MCF 10A (cell line): ENCODE data around the gene FAM118A. TPM values are rescaled to one million over a fixed set of nuclear protein-coding genes. Genes with fewer than 3 reads are reported as not detected.

Source experiments
- BruUV-seq: library from RNA; stranded (reverse); fragments of 400-500 nt; replicated peaks from 2 replicates; lab custom pipeline; 2021; lab: Mats Ljungman, UMichigan
- CTCF ChIA-PET: fragments of 300-600 bp; sonication (Branson Sonifier 250); formaldehyde crosslinking; extraction: SDS; loops from one replicate; lab custom pipeline; 2021; ENCODE audit warnings: antibody characterized with exemption, inconsistent platforms; lab: Yijun Ruan, JAX
- POLR2A ChIA-PET: fragments of 300-600, 350-650 bp; sonication (Branson Sonifier 250); formaldehyde crosslinking; extraction: SDS; loops from one replicate; lab custom pipeline; 2020; ENCODE audit warnings: antibody characterized with exemption, inconsistent platforms; lab: Yijun Ruan, JAX
- DNase-seq: peaks from one replicate; pipeline ENCODE4 v3.0.0-alpha.2; 2018; ENCODE audit not compliant: unreplicated experiment
- H3K27ac Mint-ChIP-seq: one replicate; pipeline ENCODE4 v1.8.0; 2022; ENCODE audit warnings: mild to moderate bottlenecking, low read depth, mixed read lengths; ENCODE audit not compliant: unreplicated experiment
- H3K27me3 Mint-ChIP-seq: one replicate; pipeline ENCODE4 v1.8.0; 2022; ENCODE audit warnings: mixed read lengths; ENCODE audit not compliant: insufficient read depth, unreplicated experiment
- H3K36me3 Mint-ChIP-seq: one replicate; pipeline ENCODE4 v1.8.0; 2022; ENCODE audit warnings: mild to moderate bottlenecking, moderate library complexity, mixed read lengths; ENCODE audit not compliant: insufficient read depth, unreplicated experiment
- H3K4me1 Mint-ChIP-seq: one replicate; pipeline ENCODE4 v1.8.0; 2022; ENCODE audit warnings: mixed read lengths; ENCODE audit not compliant: insufficient read depth, unreplicated experiment
- H3K4me3 Mint-ChIP-seq: one replicate; pipeline ENCODE4 v1.8.0; 2022; ENCODE audit warnings: mild to moderate bottlenecking, moderate library complexity, mixed read lengths; ENCODE audit not compliant: unreplicated experiment
- H3K9me3 Mint-ChIP-seq: one replicate; pipeline ENCODE4 v1.8.0; 2022; ENCODE audit warnings: mixed read lengths; ENCODE audit not compliant: unreplicated experiment
- intact Hi-C: fragments of 100-400 bp; cut with micrococcal nuclease; formaldehyde crosslinking; loops from 2 replicates; pipeline ENCODE4 v1.14.1; 2022
- total RNA-seq: library from RNA; stranded (reverse); gene quantifications from 2 replicates; pipeline ENCODE4 v1.2.3, GENCODE V29; 2022
- TF ChIP-seq, protein P1 (sequence below): fragments of 200-600 bp; IDR thresholded peaks from one replicate; pipeline ENCODE4 v1.8.0; 2022; ENCODE audit warnings: antibody characterized with exemption, mild to moderate bottlenecking; ENCODE audit not compliant: unreplicated experiment

FAM118A gene
- total RNA-seq, 1 experiment from 2014 or later = 16.7 TPM

DNA sequence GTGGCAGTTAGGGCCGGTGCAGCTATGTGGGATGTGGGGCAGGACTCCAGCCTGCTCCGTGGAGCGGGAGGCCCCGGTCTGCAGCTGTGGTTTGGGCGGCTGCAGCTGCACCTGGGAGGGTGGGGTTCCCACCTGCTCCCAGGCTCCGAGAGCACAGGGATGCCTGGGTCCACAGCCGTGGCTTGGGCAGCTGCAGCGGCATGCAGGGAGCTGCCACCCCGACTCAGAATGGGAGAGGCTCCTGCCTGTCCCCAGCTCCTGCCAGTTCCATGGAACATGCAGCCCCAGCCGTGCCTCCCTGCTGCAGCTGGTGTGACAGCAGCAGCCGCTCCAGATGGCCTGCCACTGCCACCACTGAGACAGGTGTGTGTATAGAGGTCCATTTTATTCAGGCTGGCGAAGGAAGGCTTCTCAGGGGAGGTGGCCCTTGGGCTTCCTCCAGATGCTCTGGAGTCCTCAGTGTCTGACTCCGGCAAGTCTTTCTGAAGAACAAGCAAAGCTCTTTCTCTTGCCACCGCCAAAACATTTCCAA lies 46.7 kb upstream of the FAM118A start:
- peaks cover 8% of the 10 kb centered on the region for H3K4me1 Mint-ChIP-seq
- H3K27me3 Mint-ChIP-seq = no peaks in the 10 kb centered on the region
- CTCF ChIA-PET = interaction anchor here (0.7 to 1.1 kb wide), 2 partner anchors 117 to 179 kb away, joined by 3 read pairs; no protein-coding TSS in a partner anchor
- no peak overlapping the region for H3K4me3 Mint-ChIP-seq
- H3K36me3 Mint-ChIP-seq = no peaks in the 10 kb centered on the region
- DNase-seq = no peak
- H3K27ac Mint-ChIP-seq = no peak overlapping the region
- no TSS peak for BruUV-seq
- intact Hi-C loops = loop anchor here (2.0 to 10.0 kb wide), 5 partner anchors 50 to 441 kb away; partner anchors contain the start of gene NUP50
- POLR2A ChIA-PET = no interaction called here
- no peaks in the 10 kb centered on the region for H3K9me3 Mint-ChIP-seq
- TF ChIP-seq, protein P1, sequence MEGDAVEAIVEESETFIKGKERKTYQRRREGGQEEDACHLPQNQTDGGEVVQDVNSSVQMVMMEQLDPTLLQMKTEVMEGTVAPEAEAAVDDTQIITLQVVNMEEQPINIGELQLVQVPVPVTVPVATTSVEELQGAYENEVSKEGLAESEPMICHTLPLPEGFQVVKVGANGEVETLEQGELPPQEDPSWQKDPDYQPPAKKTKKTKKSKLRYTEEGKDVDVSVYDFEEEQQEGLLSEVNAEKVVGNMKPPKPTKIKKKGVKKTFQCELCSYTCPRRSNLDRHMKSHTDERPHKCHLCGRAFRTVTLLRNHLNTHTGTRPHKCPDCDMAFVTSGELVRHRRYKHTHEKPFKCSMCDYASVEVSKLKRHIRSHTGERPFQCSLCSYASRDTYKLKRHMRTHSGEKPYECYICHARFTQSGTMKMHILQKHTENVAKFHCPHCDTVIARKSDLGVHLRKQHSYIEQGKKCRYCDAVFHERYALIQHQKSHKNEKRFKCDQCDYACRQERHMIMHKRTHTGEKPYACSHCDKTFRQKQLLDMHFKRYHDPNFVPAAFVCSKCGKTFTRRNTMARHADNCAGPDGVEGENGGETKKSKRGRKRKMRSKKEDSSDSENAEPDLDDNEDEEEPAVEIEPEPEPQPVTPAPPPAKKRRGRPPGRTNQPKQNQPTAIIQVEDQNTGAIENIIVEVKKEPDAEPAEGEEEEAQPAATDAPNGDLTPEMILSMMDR = no peak

DNA sequence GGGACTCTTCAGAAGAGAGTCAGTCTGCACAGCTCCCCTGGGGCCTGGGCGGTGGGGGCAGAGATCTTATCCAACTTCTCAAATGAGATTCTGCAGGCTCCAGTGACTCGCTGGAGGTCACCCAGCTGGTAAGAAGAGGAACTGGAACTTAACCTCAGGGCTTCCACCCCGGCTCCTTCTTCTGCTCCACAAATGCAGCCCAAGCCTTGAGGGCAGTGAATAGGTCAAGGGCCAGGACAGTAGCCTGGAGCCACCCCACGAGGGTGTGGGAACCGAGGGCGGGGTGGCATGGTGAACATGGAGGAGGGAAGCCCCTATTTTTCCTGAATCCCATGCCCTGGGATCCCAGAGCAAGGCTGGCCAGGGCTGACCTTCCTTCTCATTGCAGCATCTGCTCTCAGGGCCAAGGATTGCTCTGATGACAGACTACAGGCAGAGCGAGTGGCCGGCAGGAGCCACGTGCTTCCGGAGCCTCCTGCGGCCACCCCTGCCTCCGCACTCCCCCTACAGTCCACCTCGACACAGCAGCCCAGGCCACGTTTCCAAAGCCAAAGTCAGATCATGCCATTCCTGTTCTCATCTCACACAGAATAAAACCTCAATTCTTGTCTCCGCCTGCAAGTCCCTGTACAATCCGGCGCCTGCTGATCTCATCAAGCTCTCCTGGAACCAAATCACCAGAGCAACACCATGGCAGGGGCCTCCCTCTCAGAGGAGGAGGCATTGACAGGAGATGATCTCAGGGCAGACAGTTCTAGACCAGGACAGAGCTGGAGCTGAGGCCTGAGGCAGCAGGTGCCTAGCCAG lies 46.1 kb upstream of the FAM118A start:
- peaks cover 8% of the 10 kb centered on the region for H3K4me1 Mint-ChIP-seq
- H3K4me3 Mint-ChIP-seq = no peak overlapping the region
- no TSS peak for BruUV-seq
- DNase-seq = peak; percentile 75
- ChIA-PET CTCF (interaction anchor here (0.6 to 0.7 kb wide), 2 partner anchors 178 to 295 kb away, joined by 3 read pairs; no protein-coding TSS in a partner anchor), POLR2A (no interaction called here)
- intact Hi-C loops = loop anchor here (2.0 to 10.0 kb wide), 5 partner anchors 51 to 441 kb away; partner anchors contain the start of gene NUP50
- TF ChIP-seq, protein P1 = peak; percentile 63
- H3K9me3 Mint-ChIP-seq = no peaks in the 10 kb centered on the region
- no peak overlapping the region for H3K27ac Mint-ChIP-seq
- no peaks in the 10 kb centered on the region for H3K36me3 Mint-ChIP-seq
- no peaks in the 10 kb centered on the region for H3K27me3 Mint-ChIP-seq

DNA sequence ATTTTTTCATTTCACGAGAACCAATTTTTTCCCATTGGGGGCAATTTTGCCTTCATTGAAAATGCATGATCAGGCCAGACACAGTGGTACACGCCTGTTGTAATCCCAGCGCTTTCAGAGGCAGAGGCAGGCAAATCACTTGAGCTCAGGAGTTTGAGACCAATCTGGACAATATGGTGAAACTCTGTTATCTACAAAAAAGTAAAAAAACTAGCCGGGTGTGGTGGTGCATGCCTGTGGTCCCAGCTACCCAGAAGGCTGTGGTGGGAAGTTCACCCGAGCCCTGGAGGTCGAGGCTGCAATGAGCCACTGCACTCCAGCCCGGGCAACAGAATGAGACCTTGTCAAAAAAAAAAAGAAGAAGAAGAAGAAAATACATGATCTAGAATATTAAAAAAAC lies 44.2 kb upstream of the FAM118A start:
- ChIA-PET POLR2A (interaction anchor here (0.6 kb wide), 1 partner anchor 18 kb away, joined by 4 read pairs; no protein-coding TSS in a partner anchor), CTCF (no interaction called here)
- Mint-ChIP-seq H3K4me3 (no peak overlapping the region), H3K27ac (no peak overlapping the region), H3K4me1 (peaks cover 8% of the 10 kb centered on the region), H3K36me3 (no peaks in the 10 kb centered on the region), H3K9me3 (no peaks in the 10 kb centered on the region), H3K27me3 (no peaks in the 10 kb centered on the region)
- TF ChIP-seq, protein P1 = no peak
- intact Hi-C loops = loop anchor here (10.0 kb wide), 1 partner anchor 291 kb away; no protein-coding TSS in a partner anchor
- no peak for DNase-seq
- no TSS peak for BruUV-seq
